ENCODE results near the gene EN2. TPM values are rescaled to one million over a fixed set of nuclear protein-coding genes. Genes with fewer than 3 reads are reported as not detected.

The EN2 gene
- polyA plus RNA-seq, 1 donor from 2014 or later: not detected

GRCh38 chr7:155422599-155423336 lies 35.2 kb upstream of the EN2 start:
- Mint-ChIP-seq H3K4me1 (no peaks in the 10 kb centered on the region), H3K27me3 (peaks cover 13% of the 10 kb centered on the region), H3K36me3 (no peaks in the 10 kb centered on the region), H3K27ac (no peak overlapping the region), H3K4me3 (no peak overlapping the region), H3K9me3 (no peaks in the 10 kb centered on the region)

- Mint-ChIP-seq H3K27me3 (peaks cover 13% of the 10 kb centered on the region), H3K4me3 (no peak overlapping the region)
Observed at GRCh38 chr7:155423337-155424285, 34.3 kb upstream of the EN2 start.

GRCh38 chr7:155424301-155425010 lies 33.5 kb upstream of the EN2 start:
- H3K4me1 Mint-ChIP-seq: no peaks in the 10 kb centered on the region
- no peak overlapping the region for H3K27ac Mint-ChIP-seq
- H3K4me3 Mint-ChIP-seq: no peak overlapping the region
- no peaks in the 10 kb centered on the region for H3K36me3 Mint-ChIP-seq
- no peaks in the 10 kb centered on the region for H3K9me3 Mint-ChIP-seq
- H3K27me3 Mint-ChIP-seq: peaks cover 18% of the 10 kb centered on the region

More at GRCh38 chr7:155423337-155424285, 34.3 kb upstream of the EN2 start:
- no peaks in the 10 kb centered on the region for H3K4me1 Mint-ChIP-seq
- no peak overlapping the region for H3K27ac Mint-ChIP-seq
- H3K36me3 Mint-ChIP-seq: no peaks in the 10 kb centered on the region
- H3K9me3 Mint-ChIP-seq: no peaks in the 10 kb centered on the region

GRCh38 chr7:155425011-155425340 lies 33.0 kb upstream of the EN2 start:
- H3K36me3 Mint-ChIP-seq: no peaks in the 10 kb centered on the region
- no peak overlapping the region for H3K27ac Mint-ChIP-seq
- H3K4me3 Mint-ChIP-seq: no peak overlapping the region
- peaks cover 18% of the 10 kb centered on the region for H3K27me3 Mint-ChIP-seq
- H3K9me3 Mint-ChIP-seq: no peaks in the 10 kb centered on the region
- H3K4me1 Mint-ChIP-seq: no peaks in the 10 kb centered on the region

- Mint-ChIP-seq H3K36me3 (no peaks in the 10 kb centered on the region), H3K27me3 (peaks cover 19% of the 10 kb centered on the region), H3K9me3 (no peaks in the 10 kb centered on the region), H3K4me1 (no peaks in the 10 kb centered on the region), H3K27ac (no peak overlapping the region), H3K4me3 (no peak overlapping the region)
Observed at GRCh38 chr7:155425887-155426286, 32.0 kb upstream of the EN2 start.

- Mint-ChIP-seq H3K9me3 (no peaks in the 10 kb centered on the region), H3K27me3 (peaks cover 24% of the 10 kb centered on the region), H3K36me3 (no peaks in the 10 kb centered on the region)
Observed at GRCh38 chr7:155426543-155427410, 31.2 kb upstream of the EN2 start.

GRCh38 chr7:155427411-155428038 lies 30.4 kb upstream of the EN2 start:
- Mint-ChIP-seq H3K4me3 (peak overlapping the region in 1 of 4 donors; percentile 47), H3K27ac (no peak overlapping the region), H3K9me3 (no peaks in the 10 kb centered on the region), H3K27me3 (peaks cover 24% of the 10 kb centered on the region), H3K4me1 (no peaks in the 10 kb centered on the region), H3K36me3 (no peaks in the 10 kb centered on the region)

More at GRCh38 chr7:155426543-155427410, 31.2 kb upstream of the EN2 start:
- no peak overlapping the region for H3K4me3 Mint-ChIP-seq
- H3K4me1 Mint-ChIP-seq: no peaks in the 10 kb centered on the region
- H3K27ac Mint-ChIP-seq: no peak overlapping the region

GRCh38 chr7:155428171-155428834 lies 29.6 kb upstream of the EN2 start:
- H3K36me3 Mint-ChIP-seq: no peaks in the 10 kb centered on the region
- H3K4me1 Mint-ChIP-seq: no peaks in the 10 kb centered on the region
- no peak overlapping the region for H3K27ac Mint-ChIP-seq
- H3K9me3 Mint-ChIP-seq: peaks cover 0 to 1% (median under 1%) of the 10 kb centered on the region in 3 donors
- no peak overlapping the region for H3K4me3 Mint-ChIP-seq
- peaks cover 24% of the 10 kb centered on the region for H3K27me3 Mint-ChIP-seq

- H3K27ac Mint-ChIP-seq: no peak overlapping the region
- no peak overlapping the region for H3K4me3 Mint-ChIP-seq
- peaks cover 25% of the 10 kb centered on the region for H3K27me3 Mint-ChIP-seq
- H3K4me1 Mint-ChIP-seq: no peaks in the 10 kb centered on the region
- no peaks in the 10 kb centered on the region for H3K36me3 Mint-ChIP-seq
- peaks cover 0 to 4% (median 2%) of the 10 kb centered on the region in 3 donors for H3K9me3 Mint-ChIP-seq
Observed at GRCh38 chr7:155429651-155430050, 28.3 kb upstream of the EN2 start.

GRCh38 chr7:155430606-155431005 lies 27.3 kb upstream of the EN2 start:
- Mint-ChIP-seq H3K27me3 (peaks cover 20% of the 10 kb centered on the region), H3K9me3 (peaks cover 0 to 4% (median 2%) of the 10 kb centered on the region in 3 donors), H3K27ac (no peak overlapping the region), H3K4me1 (no peaks in the 10 kb centered on the region), H3K36me3 (no peaks in the 10 kb centered on the region), H3K4me3 (no peak overlapping the region)

- Mint-ChIP-seq H3K36me3 (no peaks in the 10 kb centered on the region), H3K4me3 (peak overlapping the region in 1 of 4 donors; percentile 41), H3K27ac (no peak overlapping the region), H3K4me1 (peaks cover 0 to under 1% (median 0%) of the 10 kb centered on the region in 3 donors), H3K9me3 (peaks cover 0 to 4% (median 2%) of the 10 kb centered on the region in 3 donors), H3K27me3 (peaks cover 21% of the 10 kb centered on the region)
Observed at GRCh38 chr7:155431231-155431630, 26.7 kb upstream of the EN2 start.

GRCh38 chr7:155431711-155432110 lies 26.2 kb upstream of the EN2 start:
- no peak overlapping the region for H3K4me3 Mint-ChIP-seq
- no peak overlapping the region for H3K27ac Mint-ChIP-seq
- H3K27me3 Mint-ChIP-seq: peaks cover 23% of the 10 kb centered on the region
- H3K9me3 Mint-ChIP-seq: peaks cover 0 to 4% (median 2%) of the 10 kb centered on the region in 3 donors
- H3K36me3 Mint-ChIP-seq: no peaks in the 10 kb centered on the region
- peaks cover 0 to 1% (median 0%) of the 10 kb centered on the region in 3 donors for H3K4me1 Mint-ChIP-seq

- H3K4me3 Mint-ChIP-seq: no peak overlapping the region
- H3K9me3 Mint-ChIP-seq: peaks cover 1 to 4% (median 2%) of the 10 kb centered on the region in 3 donors
- H3K27me3 Mint-ChIP-seq: peaks cover 25% of the 10 kb centered on the region
- peaks cover 0 to 1% (median 0%) of the 10 kb centered on the region in 3 donors for H3K4me1 Mint-ChIP-seq
- H3K27ac Mint-ChIP-seq: no peak overlapping the region
- no peaks in the 10 kb centered on the region for H3K36me3 Mint-ChIP-seq
Observed at GRCh38 chr7:155435110-155435509, 22.8 kb upstream of the EN2 start.
